Astrocyte of the spinal cord (primary cell): ENCODE measurements around the gene VENTX.

Source experiments
- DNase-seq: peaks from one replicate; pipeline ENCODE4 v3.0.0; 2011; ENCODE audit warnings: low read depth, low spot score
- H3K4me3 ChIP-seq: 2 replicates; pipeline ENCODE4 v1.5.1; 2011; ENCODE audit warnings: low read depth, mild to moderate bottlenecking, low read length, moderate library complexity
- CTCF ChIP-seq: IDR thresholded peaks from 2 replicates; pipeline ENCODE4 v1.5.1; 2012; ENCODE audit warnings: low read depth, mild to moderate bottlenecking, low read length, inconsistent platforms
- in situ Hi-C: cut with HindIII; loops from 2 replicates; pipeline ENCODE4 v1.10.0; 2017; ENCODE audit warnings: low sequenced_read_pairs

Gene VENTX

GRCh38 chr10:133210398-133211140 is 27.1 kb upstream of the VENTX start:
- no peak for DNase-seq
- in situ Hi-C loops: no loop called here
- H3K4me3 ChIP-seq: no peak overlapping the region
- no peak for TF ChIP-seq CTCF

- DNase-seq: no peak
- in situ Hi-C loops: no loop called here
- TF ChIP-seq CTCF: no peak
- H3K4me3 ChIP-seq: no peak overlapping the region
Observed at GRCh38 chr10:133211141-133211830, 26.4 kb upstream of the VENTX start.

DNA sequence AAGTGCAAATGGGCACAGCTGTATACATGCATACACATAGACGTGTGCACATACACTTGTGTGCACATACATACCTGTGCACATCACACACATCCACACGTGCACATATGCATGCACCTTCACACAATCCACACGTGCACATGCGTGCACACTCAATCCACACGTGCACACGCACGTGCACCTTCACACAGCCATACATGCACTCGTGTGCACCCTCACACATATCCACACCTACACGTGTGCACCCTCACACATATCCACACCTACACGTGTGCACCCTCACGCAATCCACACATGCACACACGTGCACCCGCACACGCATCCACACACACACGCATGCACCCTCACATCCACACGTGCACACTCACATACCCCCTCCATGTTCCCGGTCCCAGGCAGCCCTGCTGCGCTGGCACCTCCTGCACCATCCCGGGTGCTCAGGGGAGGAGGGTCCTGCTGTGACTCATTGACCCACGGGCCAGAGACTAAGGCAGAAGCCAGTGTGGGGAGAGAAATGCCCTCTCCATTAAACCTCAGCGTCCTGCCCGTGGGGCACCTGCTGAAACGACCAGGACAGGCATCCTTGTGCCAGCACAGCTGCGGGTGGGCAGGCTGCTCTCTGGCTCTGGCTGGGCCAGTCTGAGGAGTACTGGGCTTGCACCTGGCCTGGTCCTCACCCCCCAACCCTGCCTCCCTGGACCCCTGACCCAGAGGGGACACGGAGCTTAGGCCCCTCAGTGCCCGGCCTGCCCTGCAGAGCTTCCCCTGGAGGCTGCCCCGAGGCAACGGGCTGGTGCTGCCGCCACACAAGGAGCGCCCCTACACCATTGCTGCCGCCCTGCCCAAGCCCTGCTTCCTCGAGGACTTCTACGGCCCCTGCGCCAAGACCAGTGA is 25.4 kb upstream of the VENTX start:
- TF ChIP-seq CTCF: no peak
- no peak for DNase-seq
- no peak overlapping the region for H3K4me3 ChIP-seq
- in situ Hi-C loops: no loop called here

GRCh38 chr10:133212853-133213494 is 24.7 kb upstream of the VENTX start:
- in situ Hi-C loops: no loop called here
- no peak for DNase-seq
- no peak for TF ChIP-seq CTCF
- H3K4me3 ChIP-seq: no peak overlapping the region

DNA sequence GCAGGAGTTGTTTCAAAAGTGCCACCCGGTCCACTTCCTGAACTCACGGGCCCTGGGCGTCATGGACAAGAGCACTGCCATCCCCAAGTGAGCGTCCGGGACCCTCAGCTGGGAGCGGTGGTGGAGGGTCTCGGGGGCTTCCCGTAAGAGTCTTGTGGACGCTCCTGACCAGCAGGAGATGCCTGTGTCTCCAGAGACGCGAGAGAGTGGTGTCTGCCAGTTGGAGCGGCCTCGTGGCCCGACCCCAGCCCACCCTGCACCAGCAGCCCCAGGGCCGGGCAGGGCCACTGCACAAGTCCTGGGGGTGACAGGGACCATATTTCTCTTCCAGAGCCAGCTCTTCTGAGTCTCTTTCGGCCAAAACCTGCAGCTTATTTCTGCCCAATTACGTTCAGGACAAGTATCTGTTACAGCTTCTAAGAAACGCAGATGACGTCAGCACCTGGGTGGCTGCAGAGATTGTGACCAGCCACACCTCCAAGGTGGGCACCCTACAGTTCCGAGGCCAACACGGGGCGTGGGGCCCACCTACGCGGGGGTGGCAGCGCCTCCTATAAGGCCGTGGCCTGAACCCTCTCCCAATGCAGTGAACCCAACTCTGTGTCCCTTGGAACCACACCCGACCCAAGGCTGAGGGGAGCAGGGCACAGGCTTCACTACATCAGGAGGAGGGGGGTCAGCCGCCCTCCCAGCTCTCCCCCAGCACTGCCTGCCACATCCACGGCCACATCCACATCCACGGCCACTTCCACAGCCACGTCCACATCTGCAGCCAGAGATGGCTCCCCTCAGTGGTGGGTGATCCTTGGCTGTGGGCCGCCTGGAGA is 23.8 kb upstream of the VENTX start:
- DNase-seq: no peak
- in situ Hi-C loops: no loop called here
- no peak for TF ChIP-seq CTCF
- no peak overlapping the region for H3K4me3 ChIP-seq
